LNCAP (cell line): ENCODE data around the gene SYT1.

Experiments
- CTCF ChIP-seq: fragments of 450-650 bp; IDR thresholded peaks from 2 replicates; pipeline ENCODE4 v1.5.1; 2017; ENCODE audit warnings: mild to moderate bottlenecking

SYT1 gene

GRCh38 chr12:78891646-78892353 lies 27.2 kb downstream of the SYT1 start:
- TF ChIP-seq CTCF: no peak

GRCh38 chr12:78898416-78898815 lies 33.8 kb downstream of the SYT1 start:
- TF ChIP-seq CTCF: no peak

- TF ChIP-seq CTCF: no peak
These were observed 50.3 kb downstream of the SYT1 start for GRCh38 chr12:78914859-78915331.

- TF ChIP-seq CTCF: no peak
These were observed 52.4 kb downstream of the SYT1 start for GRCh38 chr12:78916845-78917480.

GRCh38 chr12:78917513-78917912 lies 52.9 kb downstream of the SYT1 start:
- TF ChIP-seq CTCF: no peak

- TF ChIP-seq CTCF: no peak
These were observed 53.7 kb downstream of the SYT1 start for GRCh38 chr12:78918268-78918667.

GRCh38 chr12:78928200-78929074 lies 63.9 kb downstream of the SYT1 start:
- no peak for TF ChIP-seq CTCF
